Spleen (tissue), 11 donors: ENCODE results near the gene PRSS1. TPM values are rescaled to one million over a fixed set of nuclear protein-coding genes. Genes with fewer than 3 reads are reported as not detected.

ENCODE experiments used
- DNase-seq: peaks from one replicate; pipeline ENCODE4 v3.0.0-alpha.2; 2020
- H3K27ac ChIP-seq, 8 donors: fragments of 200-600 bp; sonication (generic) in 7 of 8; 1 replicate in 4 of 8; 2 replicates in 4 of 8; pipeline versions ENCODE4 v1.5.0 to v1.8.0; 2016 to 2021; ENCODE audit warnings: inconsistent platforms in 4 of 8, mild to moderate bottlenecking in 4 of 8, moderate library complexity in 1 of 8
- H3K27me3 ChIP-seq, 7 donors: fragments of 200-600 bp; sonication (generic) in 6 of 7; replicated peaks in 1 of 7; 1 replicate in 4 of 7; 2 replicates in 3 of 7; pipeline versions ENCODE4 v1.5.0 to v1.8.0; 2016 to 2021; ENCODE audit warnings: inconsistent platforms in 3 of 7, mild to moderate bottlenecking in 1 of 7
- H3K36me3 ChIP-seq, 6 donors: fragments of 200-600 bp; sonication (generic) in 5 of 6; 1 replicate in 4 of 6; 2 replicates in 2 of 6; pipeline versions ENCODE4 v1.5.0 to v1.8.0; 2016 to 2021; ENCODE audit warnings: inconsistent platforms in 2 of 6
- H3K4me1 ChIP-seq, 6 donors: fragments of 200-600 bp; sonication (generic) in 5 of 6; 1 replicate in 3 of 6; 2 replicates in 3 of 6; pipeline versions ENCODE4 v1.5.0 to v1.8.0; 2016 to 2021; ENCODE audit warnings: inconsistent platforms in 3 of 6
- H3K4me3 ChIP-seq, 8 donors: fragments of 200-600 bp; sonication (generic) in 7 of 8; 1 replicate in 4 of 8; 2 replicates in 4 of 8; pipeline versions ENCODE4 v1.5.0 to v1.8.0; 2016 to 2021; ENCODE audit warnings: inconsistent platforms in 4 of 8, mild to moderate bottlenecking in 4 of 8, moderate library complexity in 2 of 8
- H3K9me3 ChIP-seq, 8 donors: fragments of 200-600 bp; sonication (generic) in 7 of 8; 1 replicate in 4 of 8; 2 replicates in 4 of 8; pipeline versions ENCODE4 v1.5.0 to v1.8.0; 2016 to 2021; ENCODE audit warnings: inconsistent platforms in 4 of 8
- POLR2A ChIP-seq, 3 donors: fragments of 450-650 bp; IDR thresholded peaks; one replicate each; pipeline ENCODE4 v1.5.1; 2017; ENCODE audit warnings: antibody characterized with exemption in 3 of 3, mild to moderate bottlenecking in 1 of 3
- POLR2AphosphoS5 ChIP-seq, 3 donors: sonication (generic); formaldehyde crosslinking; IDR thresholded peaks; one replicate each; pipeline ENCODE4 v1.5.1; 2017; ENCODE audit warnings: antibody characterized with exemption in 3 of 3
- WGBS, 5 donors: extraction: QIAGEN DNeasy Blood & Tissue Kit in 3 of 5; methylation state at CpG; one replicate each; pipeline versions ENCODE4 v1.1.5 to v1.1.7; 2013 to 2018; 5-methylcytosine and 5-hydroxymethylcytosine counted together
- intact Hi-C: fragments of 100-400 bp; cut with DNase I; formaldehyde crosslinking; loops from one replicate; pipeline ENCODE4 v1.15.0; 2023; ENCODE audit warnings: low total_unique reads
- polyA plus RNA-seq, 3 donors: library from polyadenylated mRNA; stranded (reverse); fragments of 200-250 nt; gene quantifications; one replicate each; pipeline ENCODE4 v1.2.1, GENCODE V29; 2013
- total RNA-seq, 7 donors: library from RNA; depleted of rRNA in 3 of 7; stranded (reverse); fragments of >200 nt in 3 of 7; fragmentation: NEBNext Ultra II Directional in 4 of 7; extraction: Animal tissue kit (Norgen Biotek cat#: 25700) in 4 of 7; gene quantifications; one replicate each; pipeline versions ENCODE4 v1.1.0 to v1.2.1, GENCODE V29; 2016 to 2021
- TF ChIP-seq, protein P1 (sequence below), 11 experiments: fragments of 200-600 bp in 7 of 11; fragments of 450-650 bp in 4 of 11; sonication (generic) in 4 of 11; IDR thresholded peaks in 8 of 11; conservative IDR thresholded peaks in 3 of 11; 1 replicate in 7 of 11; 2 replicates in 4 of 11; pipeline versions ENCODE4 v1.4.0 to v1.8.0; 2016 to 2021; ENCODE audit warnings: antibody characterized with exemption in 11 of 11, inconsistent platforms in 4 of 11, mild to moderate bottlenecking in 1 of 11
- donor health status: healthy with polysubstance abuse.
- donor health status: DM: no; HTN: no; CAD: no; lungs with moderate emphysema.
- donor health status: DM: no; HTN: no; CAD: no.
- donor health status: Bipolar disorder and iron deficiency.
- donor health status: healthy.
- donor health status: DM: no; HTN: no; CAD: no.
- donor health status: DM: yes; HTN: yes; CAD: no.

Gene PRSS1
- total and polyA plus RNA-seq, 10 donors, result 0.88 to 6.3 (median 2.2) TPM; not detected in 4

DNA sequence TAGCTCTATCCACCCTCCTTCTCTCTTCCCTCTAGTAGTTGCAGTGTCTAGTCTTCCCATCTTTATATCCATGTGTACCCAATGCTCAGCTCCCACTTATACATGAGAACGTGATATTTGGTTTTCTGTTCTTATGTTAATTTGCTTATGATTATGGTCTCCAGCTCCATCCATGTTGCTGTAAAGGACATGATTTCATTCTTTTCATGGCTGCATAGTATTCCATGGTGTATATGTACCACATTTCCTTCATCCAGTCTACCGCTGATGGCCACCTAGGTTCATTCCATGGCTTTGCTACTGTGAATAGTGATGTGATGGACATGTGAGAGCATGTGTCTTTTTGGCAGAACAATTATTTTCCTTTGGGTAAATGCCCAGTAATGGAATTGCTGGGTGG lies 28.0 kb downstream of the PRSS1 start:
- no peaks in the 10 kb centered on the region for H3K9me3 ChIP-seq
- TF ChIP-seq, protein P1, sequence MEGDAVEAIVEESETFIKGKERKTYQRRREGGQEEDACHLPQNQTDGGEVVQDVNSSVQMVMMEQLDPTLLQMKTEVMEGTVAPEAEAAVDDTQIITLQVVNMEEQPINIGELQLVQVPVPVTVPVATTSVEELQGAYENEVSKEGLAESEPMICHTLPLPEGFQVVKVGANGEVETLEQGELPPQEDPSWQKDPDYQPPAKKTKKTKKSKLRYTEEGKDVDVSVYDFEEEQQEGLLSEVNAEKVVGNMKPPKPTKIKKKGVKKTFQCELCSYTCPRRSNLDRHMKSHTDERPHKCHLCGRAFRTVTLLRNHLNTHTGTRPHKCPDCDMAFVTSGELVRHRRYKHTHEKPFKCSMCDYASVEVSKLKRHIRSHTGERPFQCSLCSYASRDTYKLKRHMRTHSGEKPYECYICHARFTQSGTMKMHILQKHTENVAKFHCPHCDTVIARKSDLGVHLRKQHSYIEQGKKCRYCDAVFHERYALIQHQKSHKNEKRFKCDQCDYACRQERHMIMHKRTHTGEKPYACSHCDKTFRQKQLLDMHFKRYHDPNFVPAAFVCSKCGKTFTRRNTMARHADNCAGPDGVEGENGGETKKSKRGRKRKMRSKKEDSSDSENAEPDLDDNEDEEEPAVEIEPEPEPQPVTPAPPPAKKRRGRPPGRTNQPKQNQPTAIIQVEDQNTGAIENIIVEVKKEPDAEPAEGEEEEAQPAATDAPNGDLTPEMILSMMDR (IDR thresholded peaks at IDR 0.05 in 8 of 11, conservative IDR thresholded peaks at IDR 0.05 in 3 of 11), result no peak
- TF ChIP-seq POLR2A (IDR thresholded peaks at IDR 0.05) (no peak), POLR2AphosphoS5 (IDR thresholded peaks at IDR 0.05) (no peak)
- H3K4me3 ChIP-seq, result no peak overlapping the region
- peaks cover 0 to under 1% (median 0%) of the 10 kb centered on the region in 7 donors for H3K27me3 ChIP-seq
- no peaks in the 10 kb centered on the region for H3K36me3 ChIP-seq
- peaks cover 0 to under 1% (median 0%) of the 10 kb centered on the region in 6 donors for H3K4me1 ChIP-seq
- H3K27ac ChIP-seq, result no peak overlapping the region
- no peak for DNase-seq
- WGBS, 5 donors, result 93 to 99% (median 95%) methylated on average over 2 of the region's 2 CpGs
- intact Hi-C loops, result loop anchor here (10.0 kb wide), 1 partner anchor 153 kb away; no protein-coding TSS in a partner anchor

DNA sequence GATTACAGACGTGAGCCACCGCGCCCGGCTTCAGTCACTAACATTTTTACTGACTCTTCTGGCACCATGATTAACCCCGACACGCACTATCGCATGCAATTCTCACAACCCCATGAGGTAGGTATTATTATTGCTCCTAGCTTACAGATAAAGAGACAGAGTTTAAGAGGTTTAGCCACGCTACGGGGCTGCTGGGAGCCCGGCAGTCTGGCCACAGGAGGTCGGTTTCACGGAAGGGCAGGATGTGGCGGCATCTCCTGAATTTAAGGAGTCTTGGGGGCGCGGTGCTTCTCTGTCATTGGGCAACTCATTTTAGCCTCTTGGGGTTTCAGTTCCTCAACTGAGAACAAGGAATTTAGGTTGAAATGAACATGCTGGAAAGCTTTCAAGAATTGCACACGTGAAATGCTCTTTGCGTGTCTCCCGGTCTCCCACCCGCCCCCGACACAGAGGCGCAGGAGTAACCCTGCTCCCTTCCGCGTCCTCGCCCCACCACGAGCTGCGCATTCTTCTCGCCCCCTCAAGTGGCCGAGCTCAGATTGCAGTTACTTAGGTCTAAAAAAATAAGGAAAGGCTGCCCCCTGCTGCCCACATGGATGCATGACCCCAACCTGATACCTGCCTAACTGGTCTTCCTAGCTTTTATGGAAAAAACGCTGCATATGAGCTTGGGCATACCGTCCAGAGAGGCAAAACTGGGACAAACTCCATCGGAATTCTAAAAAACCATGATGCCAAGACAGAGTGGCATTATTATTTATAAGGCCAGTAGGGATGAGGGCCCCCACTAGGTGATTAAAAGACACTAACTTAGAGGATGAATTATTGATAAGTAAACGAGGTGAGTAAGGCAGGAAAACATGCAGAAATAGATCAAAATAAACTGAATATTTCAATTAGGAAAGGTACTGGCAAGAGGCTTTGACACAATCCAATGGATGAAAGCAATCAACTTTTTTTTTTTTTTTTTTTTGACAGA lies 33.9 kb downstream of the PRSS1 start:
- 10 to 16% (median 12%) methylated on average over 32 of the region's 32 CpGs for whole genome bisulfite sequencing, 5 donors

DNA sequence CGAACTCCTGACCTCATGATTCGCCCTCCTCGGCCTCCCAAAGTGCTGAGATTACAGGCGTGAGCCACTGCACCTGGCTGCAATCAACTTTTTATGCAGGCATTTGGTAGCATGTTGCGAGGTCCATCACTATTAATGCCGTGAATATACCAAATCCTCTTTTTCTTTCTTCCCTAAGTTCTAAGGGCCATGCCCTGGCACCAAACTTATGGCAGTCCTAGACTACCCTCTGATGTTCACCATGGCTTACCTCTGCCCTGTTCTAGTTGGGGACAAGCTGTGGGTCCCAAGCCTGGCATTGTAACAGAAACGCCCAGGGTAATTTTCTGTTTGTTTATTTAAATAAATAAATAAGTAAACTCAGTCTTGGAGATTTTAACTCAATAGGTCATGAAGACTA lies 34.8 kb downstream of the PRSS1 start:
- Histone ChIP-seq H3K4me3 (no peak overlapping the region), H3K9me3 (no peaks in the 10 kb centered on the region), H3K36me3 (no peaks in the 10 kb centered on the region), H3K4me1 (peaks cover 0 to 27% (median 9%) of the 10 kb centered on the region in 6 donors), H3K27me3 (peaks cover 0 to 10% (median 0%) of the 10 kb centered on the region in 7 donors), H3K27ac (peak overlapping the region in 5 of 8 donors; percentile 24 to 97 (median 72))
- intact Hi-C loops, result no loop called here
- DNase-seq, result no peak
- WGBS, 5 donors, result 85 to 91% (median 87%) methylated on average over 7 of the region's 7 CpGs
- TF ChIP-seq, protein P1 (IDR thresholded peaks at IDR 0.05 in 8 of 11, conservative IDR thresholded peaks at IDR 0.05 in 3 of 11), result no peak

More for the DNA sequence above, 33.9 kb downstream of the PRSS1 start:
- peak; percentile 43 to 49 (median 48) for TF ChIP-seq POLR2AphosphoS5 (IDR thresholded peaks at IDR 0.05)
- TF ChIP-seq, protein P1 (IDR thresholded peaks at IDR 0.05 in 8 of 11, conservative IDR thresholded peaks at IDR 0.05 in 3 of 11), result peak; percentile 77 to 97 (median 90)
- TF ChIP-seq POLR2A (IDR thresholded peaks at IDR 0.05), result no peak
- Histone ChIP-seq H3K27ac (peak overlapping the region in 6 of 8 donors; percentile 48 to 97 (median 64)), H3K9me3 (no peaks in the 10 kb centered on the region), H3K36me3 (no peaks in the 10 kb centered on the region), H3K4me3 (peak overlapping the region in 6 of 8 donors; percentile 19 to 67 (median 32)), H3K27me3 (peaks cover 0 to 10% (median 0%) of the 10 kb centered on the region in 7 donors), H3K4me1 (peaks cover 0 to 27% (median 9%) of the 10 kb centered on the region in 6 donors)
- peak; percentile 93 for DNase-seq
- intact Hi-C loops, result no loop called here

DNA sequence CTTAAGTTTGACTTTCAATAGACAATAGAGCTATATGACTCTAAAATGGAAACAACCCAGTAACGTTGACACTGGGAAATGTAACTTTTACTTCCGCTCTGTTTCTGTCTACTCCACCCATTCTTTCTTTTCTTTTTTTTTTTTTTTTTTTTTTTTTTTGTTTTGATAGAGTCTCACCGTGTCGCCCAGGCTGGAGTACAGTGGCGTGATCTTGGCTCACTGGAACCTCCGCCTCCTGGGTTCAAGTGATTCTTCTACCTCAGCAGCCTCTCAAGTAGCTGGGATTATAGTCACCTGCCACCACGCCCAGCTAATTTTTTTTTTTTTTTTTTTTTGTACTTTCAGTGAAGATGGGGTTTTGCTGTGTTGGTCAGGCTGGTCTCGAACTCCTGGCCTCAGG lies 35.4 kb downstream of the PRSS1 start:
- Histone ChIP-seq H3K4me1 (peaks cover 0 to 27% (median 9%) of the 10 kb centered on the region in 6 donors), H3K27ac (peak overlapping the region in 7 of 8 donors; percentile 0 to 97 (median 68)), H3K4me3 (no peak overlapping the region), H3K36me3 (no peaks in the 10 kb centered on the region), H3K27me3 (peaks cover 0 to 10% (median 0%) of the 10 kb centered on the region in 7 donors), H3K9me3 (no peaks in the 10 kb centered on the region)
- no peak for DNase-seq
- WGBS, 5 donors, result 72 to 85% (median 78%) methylated on average over 8 of the region's 8 CpGs
- intact Hi-C loops, result no loop called here
- TF ChIP-seq, protein P1 (IDR thresholded peaks at IDR 0.05 in 8 of 11, conservative IDR thresholded peaks at IDR 0.05 in 3 of 11), result no peak
- TF ChIP-seq POLR2A (IDR thresholded peaks at IDR 0.05), result no peak
- no peak for TF ChIP-seq POLR2AphosphoS5 (IDR thresholded peaks at IDR 0.05)
